ENCODE data around the gene USE1. TPM values are rescaled to one million over a fixed set of nuclear protein-coding genes. Genes with fewer than 3 reads are reported as not detected.

Gene USE1
- total and polyA plus RNA-seq, 9 of the 15 experiments (the other 6 are each of a cell fraction or from before 2014, with no cell fraction given): 17.3 to 52.4 (median 34.0) TPM

DNA sequence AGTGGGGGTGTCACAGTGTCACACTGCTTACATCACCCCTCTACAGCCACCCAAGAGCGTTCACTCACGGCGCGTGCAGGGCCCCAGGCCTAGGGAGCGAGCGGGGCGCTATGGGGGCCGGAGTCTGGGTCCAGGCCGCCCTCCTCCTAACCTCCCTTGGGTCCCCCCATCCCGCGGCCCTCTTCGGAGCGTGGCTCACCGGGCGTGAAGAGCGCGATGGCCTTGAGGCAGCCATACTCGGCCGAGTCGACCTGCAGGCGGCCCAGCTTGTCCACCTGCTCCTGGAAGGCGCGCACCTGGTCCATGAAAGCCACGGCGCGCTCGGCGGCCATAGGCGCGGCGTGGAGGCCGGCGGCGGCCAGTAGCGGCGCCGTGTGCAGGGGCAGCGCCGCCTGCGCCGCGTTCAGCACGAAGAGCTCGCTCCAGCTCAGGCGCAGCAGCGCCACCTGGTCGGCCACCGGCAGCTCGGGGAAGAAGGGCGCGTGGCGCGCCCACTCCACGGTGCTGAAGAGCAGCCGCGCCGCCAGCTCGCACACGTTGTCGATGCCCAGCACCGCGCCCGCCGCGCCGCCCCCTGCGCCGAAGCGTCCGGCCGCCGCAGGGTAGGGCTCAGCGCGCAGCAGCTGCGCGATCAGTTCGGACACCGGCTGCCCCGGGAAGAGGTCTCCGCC is 20.3 kb downstream of the USE1 start (continued):
- TF ChIP-seq, protein P1, sequence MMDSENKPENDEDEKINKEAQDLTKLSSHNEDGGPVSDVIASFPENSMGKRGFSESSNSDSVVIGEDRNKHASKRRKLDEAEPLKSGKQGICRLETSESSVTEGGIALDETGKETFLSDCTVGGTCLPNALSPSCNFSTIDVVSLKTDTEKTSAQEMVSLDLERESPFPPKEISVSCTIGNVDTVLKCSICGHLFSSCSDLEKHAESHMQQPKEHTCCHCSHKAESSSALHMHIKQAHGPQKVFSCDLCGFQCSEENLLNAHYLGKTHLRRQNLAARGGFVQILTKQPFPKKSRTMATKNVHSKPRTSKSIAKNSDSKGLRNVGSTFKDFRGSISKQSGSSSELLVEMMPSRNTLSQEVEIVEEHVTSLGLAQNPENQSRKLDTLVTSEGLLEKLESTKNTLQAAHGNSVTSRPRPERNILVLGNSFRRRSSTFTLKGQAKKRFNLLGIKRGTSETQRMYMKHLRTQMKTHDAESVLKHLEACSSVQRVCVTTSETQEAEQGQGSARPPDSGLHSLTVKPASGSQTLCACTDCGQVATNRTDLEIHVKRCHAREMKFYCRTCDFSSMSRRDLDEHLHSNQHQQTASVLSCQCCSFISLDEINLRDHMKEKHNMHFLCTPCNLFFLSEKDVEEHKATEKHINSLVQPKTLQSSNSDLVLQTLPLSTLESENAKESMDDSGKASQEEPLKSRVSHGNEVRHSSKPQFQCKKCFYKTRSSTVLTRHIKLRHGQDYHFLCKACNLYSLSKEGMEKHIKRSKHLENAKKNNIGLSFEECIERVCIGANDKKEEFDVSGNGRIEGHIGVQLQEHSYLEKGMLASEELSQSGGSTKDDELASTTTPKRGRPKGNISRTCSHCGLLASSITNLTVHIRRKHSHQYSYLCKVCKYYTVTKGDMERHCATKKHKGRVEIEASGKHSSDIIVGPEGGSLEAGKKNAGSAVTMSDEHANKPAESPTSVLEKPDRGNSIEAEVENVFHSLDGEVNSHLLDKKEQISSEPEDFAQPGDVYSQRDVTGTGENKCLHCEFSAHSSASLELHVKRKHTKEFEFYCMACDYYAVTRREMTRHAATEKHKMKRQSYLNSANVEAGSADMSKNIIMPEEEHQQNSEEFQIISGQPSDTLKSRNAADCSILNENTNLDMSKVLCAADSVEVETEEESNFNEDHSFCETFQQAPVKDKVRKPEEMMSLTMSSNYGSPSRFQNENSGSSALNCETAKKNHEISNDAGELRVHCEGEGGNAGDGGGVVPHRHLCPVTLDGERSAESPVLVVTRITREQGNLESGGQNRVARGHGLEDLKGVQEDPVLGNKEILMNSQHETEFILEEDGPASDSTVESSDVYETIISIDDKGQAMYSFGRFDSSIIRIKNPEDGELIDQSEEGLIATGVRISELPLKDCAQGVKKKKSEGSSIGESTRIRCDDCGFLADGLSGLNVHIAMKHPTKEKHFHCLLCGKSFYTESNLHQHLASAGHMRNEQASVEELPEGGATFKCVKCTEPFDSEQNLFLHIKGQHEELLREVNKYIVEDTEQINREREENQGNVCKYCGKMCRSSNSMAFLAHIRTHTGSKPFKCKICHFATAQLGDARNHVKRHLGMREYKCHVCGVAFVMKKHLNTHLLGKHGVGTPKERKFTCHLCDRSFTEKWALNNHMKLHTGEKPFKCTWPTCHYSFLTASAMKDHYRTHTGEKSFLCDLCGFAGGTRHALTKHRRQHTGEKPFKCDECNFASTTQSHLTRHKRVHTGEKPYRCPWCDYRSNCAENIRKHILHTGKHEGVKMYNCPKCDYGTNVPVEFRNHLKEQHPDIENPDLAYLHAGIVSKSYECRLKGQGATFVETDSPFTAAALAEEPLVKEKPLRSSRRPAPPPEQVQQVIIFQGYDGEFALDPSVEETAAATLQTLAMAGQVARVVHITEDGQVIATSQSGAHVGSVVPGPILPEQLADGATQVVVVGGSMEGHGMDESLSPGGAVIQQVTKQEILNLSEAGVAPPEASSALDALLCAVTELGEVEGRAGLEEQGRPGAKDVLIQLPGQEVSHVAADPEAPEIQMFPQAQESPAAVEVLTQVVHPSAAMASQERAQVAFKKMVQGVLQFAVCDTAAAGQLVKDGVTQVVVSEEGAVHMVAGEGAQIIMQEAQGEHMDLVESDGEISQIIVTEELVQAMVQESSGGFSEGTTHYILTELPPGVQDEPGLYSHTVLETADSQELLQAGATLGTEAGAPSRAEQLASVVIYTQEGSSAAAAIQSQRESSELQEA (IDR thresholded peaks at IDR 0.05; ENCODE audit: low read depth): no peak
- TF ChIP-seq, protein P2, sequence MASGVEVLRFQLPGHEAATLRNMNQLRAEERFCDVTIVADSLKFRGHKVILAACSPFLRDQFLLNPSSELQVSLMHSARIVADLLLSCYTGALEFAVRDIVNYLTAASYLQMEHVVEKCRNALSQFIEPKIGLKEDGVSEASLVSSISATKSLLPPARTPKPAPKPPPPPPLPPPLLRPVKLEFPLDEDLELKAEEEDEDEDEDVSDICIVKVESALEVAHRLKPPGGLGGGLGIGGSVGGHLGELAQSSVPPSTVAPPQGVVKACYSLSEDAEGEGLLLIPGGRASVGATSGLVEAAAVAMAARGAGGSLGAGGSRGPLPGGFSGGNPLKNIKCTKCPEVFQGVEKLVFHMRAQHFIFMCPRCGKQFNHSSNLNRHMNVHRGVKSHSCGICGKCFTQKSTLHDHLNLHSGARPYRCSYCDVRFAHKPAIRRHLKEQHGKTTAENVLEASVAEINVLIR (CRISPR knock-in tag; IDR thresholded peaks at IDR 0.05): no peak
- TF ChIP-seq ZNF395 (CRISPR knock-in tag; IDR thresholded peaks at IDR 0.05) (no peak), FOS (IDR thresholded peaks at IDR 0.05; ENCODE audit: extremely low read depth, insufficient read length) (no peak), NFIX (CRISPR knock-in tag; IDR thresholded peaks at IDR 0.05; ENCODE audit: low read depth) (no peak), CHD2 (IDR thresholded peaks at IDR 0.05; ENCODE audit: low read depth, low read length) (peak; percentile 13; the same call in 1 of the 2 replicates), CXXC5 (CRISPR knock-in tag; IDR thresholded peaks at IDR 0.05) (peak; percentile 95), PCBP2 (IDR thresholded peaks at IDR 0.05; ENCODE audit: low read depth, low read length, poor library complexity, severe bottlenecking) (no peak), ZBTB33 (CRISPR knock-in tag; IDR thresholded peaks at IDR 0.05) (0 out of 2 replicates have a peak, but pooled peaks have one; percentile 11), ID3 (CRISPR knock-in tag; IDR thresholded peaks at IDR 0.05) (no peak), ID3 (tag; IDR thresholded peaks at IDR 0.05) (peak; percentile 82), CBX2 (IDR thresholded peaks at IDR 0.05; ENCODE audit: insufficient read depth, low read length, poor library complexity, severe bottlenecking) (no peak), PTRF (tag; IDR thresholded peaks at IDR 0.05) (no peak), ETV5 (CRISPR knock-in tag; IDR thresholded peaks at IDR 0.05; ENCODE audit: low read depth) (peak; percentile 58)

Data from K562 (cell line).